Upper lobe of left lung (tissue), 6 donors: Measurements from ENCODE around the gene CHAF1A. TPM values are rescaled to one million over a fixed set of nuclear protein-coding genes. Genes with fewer than 3 reads are reported as not detected.

Experiments used
- ATAC-seq, 2 donors: fragments of 200-7000 bp; cut with Tn5 transposase; one replicate each; pipeline ENCODE4 v1.9.1; 2022; ENCODE audit warnings: mild to moderate bottlenecking in 2 of 2, moderate library complexity in 2 of 2; ENCODE audit not compliant: low FRiP score in 2 of 2
- DNase-seq, 2 donors: peaks; one replicate each; pipeline ENCODE4 v3.0.0-alpha.2; 2019 to 2020
- H3K27ac ChIP-seq, 4 donors: fragments of 200-600 bp; sonication (generic); one replicate each; pipeline ENCODE4 v1.5.1; 2016 to 2019
- H3K27me3 ChIP-seq, 4 donors: fragments of 200-600 bp; sonication (generic); one replicate each; pipeline ENCODE4 v1.5.1; 2017 to 2019
- H3K36me3 ChIP-seq, 4 donors: fragments of 200-600 bp; sonication (generic); one replicate each; pipeline ENCODE4 v1.5.1; 2016 to 2019
- H3K4me1 ChIP-seq, 4 donors: fragments of 200-600 bp; sonication (generic); one replicate each; pipeline ENCODE4 v1.5.1; 2018 to 2019
- H3K4me3 ChIP-seq, 4 donors: fragments of 200-600 bp; sonication (generic); one replicate each; pipeline ENCODE4 v1.5.1; 2017 to 2019; ENCODE audit warnings: mild to moderate bottlenecking in 2 of 4, moderate library complexity in 1 of 4
- H3K9me3 ChIP-seq, 4 donors: fragments of 200-600 bp; sonication (generic); one replicate each; pipeline ENCODE4 v1.5.1; 2018 to 2019
- EP300 ChIP-seq, 4 donors: sonication (generic); formaldehyde crosslinking; IDR thresholded peaks; one replicate each; pipeline ENCODE4 v1.5.1; 2017; ENCODE audit warnings: antibody characterized with exemption in 4 of 4, control low read depth in 2 of 4
- POLR2A ChIP-seq, 4 donors: fragments of 450-650 bp; IDR thresholded peaks; one replicate each; pipeline ENCODE4 v1.5.1; 2016 to 2017; ENCODE audit warnings: antibody characterized with exemption in 4 of 4, mild to moderate bottlenecking in 2 of 4
- POLR2AphosphoS5 ChIP-seq, 2 donors: sonication (generic); formaldehyde crosslinking; IDR thresholded peaks; one replicate each; pipeline ENCODE4 v1.5.1; 2017; ENCODE audit warnings: antibody characterized with exemption in 2 of 2
- WGBS, 2 donors: methylation state at CpG; one replicate each; pipeline ENCODE4 v1.1.5; 2017 to 2018; 5-methylcytosine and 5-hydroxymethylcytosine counted together
- total RNA-seq, 6 donors: library from RNA; depleted of rRNA in 4 of 6; stranded (reverse); fragments of >200 nt in 4 of 6; gene quantifications; one replicate each; pipeline versions ENCODE4 v1.1.0 to v1.2.1, GENCODE V29; 2016 to 2021
- TF ChIP-seq, protein P1 (sequence below), 6 experiments: fragments of 450-650 bp in 4 of 6; fragments of 200-600 bp in 2 of 6; sonication (generic) in 2 of 6; IDR thresholded peaks; one replicate each; pipeline ENCODE4 v1.5.1; 2016 to 2019; ENCODE audit warnings: antibody characterized with exemption in 6 of 6
- donor health status: DM: no; HTN: no; CAD: no; lungs with moderate emphysema.
- donor health status: DM: no; HTN: yes; CAD: no; lungs with severe emphysema.

CHAF1A gene
- total RNA-seq, 6 donors from 2014 or later: 3.3 to 16.8 (median 10.1) TPM

DNA sequence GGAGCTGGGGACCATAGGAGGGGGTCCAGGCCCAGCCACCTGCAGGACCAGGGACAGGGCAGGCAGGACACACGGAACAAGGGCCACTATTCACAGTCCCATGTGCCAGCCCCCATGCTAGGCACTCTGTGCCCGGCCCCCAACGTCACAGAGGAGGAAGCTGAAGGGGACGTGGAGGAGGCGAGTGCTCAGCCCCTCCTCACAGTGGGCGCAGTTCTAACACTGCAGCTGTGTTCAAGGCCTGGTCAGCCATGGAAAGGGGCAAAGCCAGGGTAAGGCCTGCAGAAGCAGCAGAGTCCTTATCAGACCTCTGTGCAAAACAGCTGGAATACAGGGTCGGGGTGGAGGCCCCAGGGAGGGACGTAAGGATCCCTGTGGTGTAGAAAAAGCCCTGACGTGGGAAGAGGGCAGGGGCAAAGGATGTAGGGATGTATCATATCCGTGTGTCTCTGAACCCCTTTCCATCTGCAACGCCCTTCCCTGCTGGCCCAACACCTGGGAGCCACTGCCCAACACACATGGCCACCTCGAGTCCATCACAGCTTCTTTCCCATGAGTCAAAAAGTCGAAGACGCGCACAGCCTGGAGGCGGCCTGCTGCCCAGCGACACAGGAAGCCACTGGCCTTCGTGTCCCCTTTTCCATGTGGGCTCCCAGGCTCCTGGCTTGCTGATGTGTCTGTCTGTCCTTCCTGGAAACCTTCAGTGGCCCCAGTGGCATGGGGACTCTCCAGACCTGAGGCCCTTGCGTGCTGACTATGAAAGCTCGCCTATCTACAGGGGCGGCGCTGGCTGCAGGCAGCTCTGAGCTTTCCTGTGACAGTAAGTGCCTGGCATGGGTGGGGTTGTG is 30.1 kb upstream of the CHAF1A start:
- H3K4me1 ChIP-seq: peaks cover 79 to 95% (median 91%) of the 10 kb centered on the region in 4 donors
- peak overlapping the region in 3 of 4 donors; percentile 85 for H3K27ac ChIP-seq
- TF ChIP-seq, protein P1, sequence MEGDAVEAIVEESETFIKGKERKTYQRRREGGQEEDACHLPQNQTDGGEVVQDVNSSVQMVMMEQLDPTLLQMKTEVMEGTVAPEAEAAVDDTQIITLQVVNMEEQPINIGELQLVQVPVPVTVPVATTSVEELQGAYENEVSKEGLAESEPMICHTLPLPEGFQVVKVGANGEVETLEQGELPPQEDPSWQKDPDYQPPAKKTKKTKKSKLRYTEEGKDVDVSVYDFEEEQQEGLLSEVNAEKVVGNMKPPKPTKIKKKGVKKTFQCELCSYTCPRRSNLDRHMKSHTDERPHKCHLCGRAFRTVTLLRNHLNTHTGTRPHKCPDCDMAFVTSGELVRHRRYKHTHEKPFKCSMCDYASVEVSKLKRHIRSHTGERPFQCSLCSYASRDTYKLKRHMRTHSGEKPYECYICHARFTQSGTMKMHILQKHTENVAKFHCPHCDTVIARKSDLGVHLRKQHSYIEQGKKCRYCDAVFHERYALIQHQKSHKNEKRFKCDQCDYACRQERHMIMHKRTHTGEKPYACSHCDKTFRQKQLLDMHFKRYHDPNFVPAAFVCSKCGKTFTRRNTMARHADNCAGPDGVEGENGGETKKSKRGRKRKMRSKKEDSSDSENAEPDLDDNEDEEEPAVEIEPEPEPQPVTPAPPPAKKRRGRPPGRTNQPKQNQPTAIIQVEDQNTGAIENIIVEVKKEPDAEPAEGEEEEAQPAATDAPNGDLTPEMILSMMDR (IDR thresholded peaks at IDR 0.05): no peak
- no peak for TF ChIP-seq EP300 (IDR thresholded peaks at IDR 0.05)
- TF ChIP-seq POLR2AphosphoS5 (IDR thresholded peaks at IDR 0.05): no peak
- TF ChIP-seq POLR2A (IDR thresholded peaks at IDR 0.05): no peak
- DNase-seq (peak in 1 of 2 donors; percentile 42), ATAC-seq (no peak)
- H3K4me3 ChIP-seq: no peak overlapping the region
- 87 to 94% methylated on average over 17 to 20 of the region's 22 CpGs for WGBS, 2 donors
- no peaks in the 10 kb centered on the region for H3K9me3 ChIP-seq
- H3K36me3 ChIP-seq: peaks cover 0 to 11% (median 0%) of the 10 kb centered on the region in 4 donors
- H3K27me3 ChIP-seq: no peaks in the 10 kb centered on the region

DNA sequence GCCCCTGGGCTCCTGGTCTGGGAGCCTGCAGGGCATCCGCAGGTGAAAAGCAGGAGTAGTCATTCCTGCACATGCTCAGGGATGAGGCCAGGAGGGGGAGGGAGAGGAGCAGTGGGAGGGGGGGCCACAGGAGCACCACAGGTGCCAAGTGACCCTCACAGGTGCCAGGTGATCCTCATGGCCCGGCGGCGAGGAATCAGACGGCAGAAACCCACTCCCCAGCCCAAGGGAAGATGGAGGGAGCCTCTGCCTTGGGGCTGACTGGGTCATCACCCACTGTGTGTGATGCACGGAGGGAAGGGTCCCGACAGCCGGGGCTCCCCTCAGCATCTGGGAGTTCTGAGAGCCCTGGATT is 29.4 kb upstream of the CHAF1A start:
- WGBS, 2 donors: 82 to 96% methylated on average over 5 to 8 of the region's 8 CpGs
- TF ChIP-seq, protein P1 (IDR thresholded peaks at IDR 0.05): no peak
- TF ChIP-seq EP300 (IDR thresholded peaks at IDR 0.05) (no peak), POLR2AphosphoS5 (IDR thresholded peaks at IDR 0.05) (no peak), POLR2A (IDR thresholded peaks at IDR 0.05) (no peak)
- Histone ChIP-seq H3K4me1 (peaks cover 81 to 95% (median 92%) of the 10 kb centered on the region in 4 donors), H3K9me3 (no peaks in the 10 kb centered on the region), H3K27me3 (no peaks in the 10 kb centered on the region), H3K36me3 (peaks cover 0 to 7% (median 0%) of the 10 kb centered on the region in 4 donors), H3K27ac (peak overlapping the region; percentile 78 to 85 (median 85)), H3K4me3 (no peak overlapping the region)
- ATAC-seq: no peak
- DNase-seq: peak in 1 of 2 donors; percentile 45

DNA sequence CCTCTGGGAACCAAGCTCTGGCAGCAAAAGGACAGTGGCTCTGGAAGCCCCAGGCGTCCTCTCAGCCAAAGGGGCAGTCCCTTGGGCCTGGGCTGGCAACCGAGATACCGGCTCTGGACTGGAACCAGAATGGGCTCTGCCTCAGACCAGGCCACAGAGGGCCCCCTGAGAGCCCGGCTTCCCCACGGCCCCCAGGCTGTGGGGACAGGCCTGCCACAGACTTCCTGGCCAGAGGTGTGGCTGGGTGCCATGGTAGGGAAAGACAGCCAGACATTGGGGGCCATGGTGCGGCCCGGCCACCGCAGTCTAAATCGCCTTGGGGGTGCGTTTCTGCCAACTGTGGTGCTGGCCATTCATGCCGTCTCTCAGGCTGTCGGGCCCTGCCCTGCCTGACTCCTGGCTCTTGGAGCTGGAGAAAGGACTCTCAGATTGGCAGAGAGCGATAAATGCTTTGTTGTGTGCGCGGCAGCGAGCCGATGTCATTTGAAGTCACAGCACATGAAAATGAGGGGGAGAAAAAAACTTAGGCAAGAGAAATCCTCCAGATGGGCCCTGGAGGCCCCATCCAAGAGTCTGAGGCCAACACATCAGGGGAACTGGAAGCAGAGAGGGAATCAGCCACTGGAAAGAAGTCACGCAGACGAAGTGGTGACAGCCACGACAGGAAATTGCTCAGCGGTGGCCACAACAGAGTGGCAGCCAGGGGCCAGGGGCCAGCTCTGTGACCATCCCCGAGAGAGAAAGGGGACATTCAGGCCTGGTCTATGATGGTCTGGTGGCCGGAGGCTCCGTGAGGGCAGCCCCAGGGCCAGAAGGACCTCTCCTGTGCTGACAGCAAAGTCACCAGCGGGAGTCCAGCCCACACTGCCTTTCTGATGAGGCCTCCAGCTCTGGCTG is 28.6 kb upstream of the CHAF1A start:
- no peak overlapping the region for H3K4me3 ChIP-seq
- 59 to 68% methylated on average over 11 to 25 of the region's 25 CpGs for WGBS, 2 donors
- H3K36me3 ChIP-seq: peaks cover 0 to 7% (median 0%) of the 10 kb centered on the region in 4 donors
- H3K9me3 ChIP-seq: no peaks in the 10 kb centered on the region
- peaks cover 77 to 95% (median 91%) of the 10 kb centered on the region in 4 donors for H3K4me1 ChIP-seq
- DNase-seq (peak in 1 of 2 donors; percentile 77), ATAC-seq (peak in 1 of 2 donors; percentile 3)
- TF ChIP-seq POLR2A (IDR thresholded peaks at IDR 0.05) (no peak), POLR2AphosphoS5 (IDR thresholded peaks at IDR 0.05) (peak in 1 of 2 donors; percentile 39), EP300 (IDR thresholded peaks at IDR 0.05) (no peak)
- TF ChIP-seq, protein P1 (IDR thresholded peaks at IDR 0.05): no peak
- H3K27me3 ChIP-seq: no peaks in the 10 kb centered on the region
- H3K27ac ChIP-seq: peak overlapping the region; percentile 78 to 85 (median 85)

DNA sequence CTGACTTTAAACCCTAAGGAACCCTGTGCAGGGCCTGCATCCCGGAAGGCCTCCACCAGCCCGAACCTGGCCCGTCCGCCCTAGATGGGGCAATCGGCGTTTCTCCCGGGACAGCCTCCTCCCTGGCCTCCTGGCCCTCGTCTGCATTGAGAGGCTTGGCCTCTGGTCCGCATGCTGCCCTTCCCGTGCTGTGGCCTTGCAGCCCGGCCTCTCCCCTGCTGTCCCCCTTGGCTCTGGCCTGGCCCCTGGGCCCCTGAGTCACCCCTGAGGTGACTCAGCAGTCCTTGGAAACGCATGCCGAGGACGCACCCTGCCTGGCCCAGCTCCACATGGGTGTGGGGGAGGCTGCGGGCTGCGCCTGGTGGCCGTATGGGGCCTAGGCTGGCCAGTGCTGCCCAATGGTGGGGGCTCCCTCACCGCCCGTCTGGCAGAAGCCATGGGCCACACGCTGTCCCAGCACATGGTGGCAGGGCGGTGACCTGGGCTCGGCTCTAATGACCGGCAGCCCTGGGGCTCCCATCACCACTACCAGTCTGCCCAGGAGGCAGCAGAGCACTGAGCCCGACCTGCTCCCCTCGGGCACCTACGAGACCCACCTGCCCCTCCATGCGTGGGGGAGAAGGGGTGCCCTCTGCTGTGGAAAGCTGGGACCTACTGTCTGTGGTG is 27.8 kb upstream of the CHAF1A start:
- peak; percentile 86 to 87 for ATAC-seq
- Histone ChIP-seq H3K27me3 (no peaks in the 10 kb centered on the region), H3K9me3 (no peaks in the 10 kb centered on the region), H3K27ac (peak overlapping the region; percentile 78 to 85 (median 85)), H3K4me3 (no peak overlapping the region), H3K36me3 (peaks cover 0 to 7% (median 0%) of the 10 kb centered on the region in 4 donors), H3K4me1 (peaks cover 77 to 95% (median 91%) of the 10 kb centered on the region in 4 donors)
- DNase-seq: peak; percentile 76 to 91
- peak; percentile 31 to 83 for TF ChIP-seq POLR2AphosphoS5 (IDR thresholded peaks at IDR 0.05)
- no peak for TF ChIP-seq POLR2A (IDR thresholded peaks at IDR 0.05)
- TF ChIP-seq, protein P1 (IDR thresholded peaks at IDR 0.05): peak in 4 of 6 experiments; percentile 16 to 59 (median 42)
- peak in 1 of 4 donors; percentile 8 for TF ChIP-seq EP300 (IDR thresholded peaks at IDR 0.05)
- WGBS, 2 donors: 25% methylated on average over 10 of the region's 27 CpGs; no CpG with 5 or more reads in 1 of the 2 donors
